Measurements from ENCODE around the gene PALM2AKAP2. TPM values are rescaled to one million over a fixed set of nuclear protein-coding genes. Genes with fewer than 3 reads are reported as not detected.

PALM2AKAP2 gene
- total RNA-seq, 1 donor from 2014 or later: 10.1 TPM

DNA sequence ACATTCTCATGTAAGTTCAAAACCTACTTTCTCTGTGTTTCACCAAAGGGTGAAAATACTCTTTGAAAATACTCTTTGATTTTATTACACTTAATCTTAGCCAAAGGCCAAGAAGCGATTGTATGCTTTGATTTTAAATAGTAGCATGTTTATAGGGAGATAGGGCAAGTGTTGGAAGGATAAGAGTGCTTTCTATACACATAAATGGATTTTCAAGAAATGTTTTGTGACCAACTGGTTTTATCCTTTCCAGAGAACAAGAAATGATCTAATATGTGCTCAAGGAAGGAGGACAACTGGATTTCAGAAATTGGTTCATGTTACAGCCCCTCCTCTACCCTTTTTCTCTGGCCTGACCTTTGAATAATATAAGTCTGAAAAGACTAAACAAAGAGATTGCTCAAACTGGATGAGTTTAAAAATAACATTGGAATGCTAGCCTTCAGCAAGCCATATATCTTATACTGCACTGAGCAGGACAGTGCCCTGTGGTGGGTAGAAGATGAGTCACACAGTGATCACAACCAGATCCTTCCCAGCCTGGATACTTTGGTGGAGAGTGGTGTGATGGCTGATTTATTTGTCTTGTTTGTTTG lies 13.1 kb downstream of the PALM2AKAP2 start:
- H3K4me3 ChIP-seq (ENCODE audit: low read depth, low read length): no peak overlapping the region
- H3K27me3 ChIP-seq (ENCODE audit: control insufficient read depth, insufficient read depth, low read length): no peaks in the 10 kb centered on the region
- TF ChIP-seq, protein P1, sequence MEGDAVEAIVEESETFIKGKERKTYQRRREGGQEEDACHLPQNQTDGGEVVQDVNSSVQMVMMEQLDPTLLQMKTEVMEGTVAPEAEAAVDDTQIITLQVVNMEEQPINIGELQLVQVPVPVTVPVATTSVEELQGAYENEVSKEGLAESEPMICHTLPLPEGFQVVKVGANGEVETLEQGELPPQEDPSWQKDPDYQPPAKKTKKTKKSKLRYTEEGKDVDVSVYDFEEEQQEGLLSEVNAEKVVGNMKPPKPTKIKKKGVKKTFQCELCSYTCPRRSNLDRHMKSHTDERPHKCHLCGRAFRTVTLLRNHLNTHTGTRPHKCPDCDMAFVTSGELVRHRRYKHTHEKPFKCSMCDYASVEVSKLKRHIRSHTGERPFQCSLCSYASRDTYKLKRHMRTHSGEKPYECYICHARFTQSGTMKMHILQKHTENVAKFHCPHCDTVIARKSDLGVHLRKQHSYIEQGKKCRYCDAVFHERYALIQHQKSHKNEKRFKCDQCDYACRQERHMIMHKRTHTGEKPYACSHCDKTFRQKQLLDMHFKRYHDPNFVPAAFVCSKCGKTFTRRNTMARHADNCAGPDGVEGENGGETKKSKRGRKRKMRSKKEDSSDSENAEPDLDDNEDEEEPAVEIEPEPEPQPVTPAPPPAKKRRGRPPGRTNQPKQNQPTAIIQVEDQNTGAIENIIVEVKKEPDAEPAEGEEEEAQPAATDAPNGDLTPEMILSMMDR (IDR thresholded peaks at IDR 0.05; ENCODE audit: insufficient read depth, low read length, poor library complexity, severe bottlenecking): no peak
- peak; percentile 79 for DNase-seq (ENCODE audit: low read depth)
- no peaks in the 10 kb centered on the region for H3K36me3 ChIP-seq (ENCODE audit: control insufficient read depth, insufficient read depth, low read length)

DNA sequence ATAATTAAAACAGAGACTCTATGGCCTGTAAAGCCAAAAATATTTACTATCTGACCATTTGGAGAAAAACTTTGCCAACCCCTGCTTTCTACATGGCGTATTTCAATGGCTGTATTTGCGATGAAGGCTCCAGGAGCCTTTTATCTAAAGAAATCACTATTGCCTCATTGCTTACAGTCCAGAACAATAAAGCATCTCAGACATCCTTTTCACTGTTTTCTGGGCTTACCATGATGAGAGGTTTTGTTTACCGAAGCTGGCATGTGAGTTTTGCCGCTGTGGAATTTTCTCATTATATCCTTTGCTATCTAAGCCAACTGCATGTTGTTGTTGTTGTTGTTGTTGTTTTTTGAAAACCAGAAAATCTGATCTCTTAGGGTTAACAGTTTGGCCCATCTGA lies 13.9 kb downstream of the PALM2AKAP2 start:
- TF ChIP-seq, protein P1 (IDR thresholded peaks at IDR 0.05; ENCODE audit: insufficient read depth, low read length, poor library complexity, severe bottlenecking): no peak
- Histone ChIP-seq H3K36me3 (ENCODE audit: control insufficient read depth, insufficient read depth, low read length) (no peaks in the 10 kb centered on the region), H3K4me3 (ENCODE audit: low read depth, low read length) (no peak overlapping the region), H3K27me3 (ENCODE audit: control insufficient read depth, insufficient read depth, low read length) (no peaks in the 10 kb centered on the region)
- DNase-seq (ENCODE audit: low read depth): no peak

DNA sequence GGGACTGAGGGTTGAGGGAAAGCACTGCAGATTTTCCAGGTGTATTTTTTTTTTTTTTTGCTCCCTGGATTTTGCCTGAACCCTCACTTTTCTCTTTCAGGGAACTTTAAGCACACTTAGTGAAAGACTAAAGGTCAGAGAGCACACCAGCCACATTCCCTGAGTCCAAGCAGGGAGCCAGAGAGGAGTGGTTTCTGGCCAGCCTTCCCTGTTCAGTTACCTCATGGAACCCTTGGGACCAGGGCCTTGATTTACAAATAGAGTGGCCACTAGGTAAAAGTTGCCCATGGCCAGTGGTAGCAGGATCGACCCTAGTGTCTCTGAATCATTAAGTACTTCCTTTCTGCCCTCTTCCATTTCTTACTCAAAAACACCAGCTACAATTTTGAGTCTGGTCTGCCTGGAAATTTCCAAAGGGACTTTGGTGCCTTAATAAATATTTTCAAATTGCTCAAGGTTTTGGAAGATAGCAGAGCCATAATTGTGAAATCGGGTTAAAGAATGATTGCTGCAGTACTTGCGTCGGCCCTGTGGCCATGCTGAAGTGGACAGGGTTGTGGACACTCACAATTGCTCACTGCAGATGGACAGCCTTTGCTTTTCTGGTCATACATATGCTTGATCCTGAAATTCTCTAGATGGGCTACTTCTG lies 14.5 kb downstream of the PALM2AKAP2 start:
- TF ChIP-seq, protein P1 (IDR thresholded peaks at IDR 0.05; ENCODE audit: insufficient read depth, low read length, poor library complexity, severe bottlenecking): no peak
- Histone ChIP-seq H3K27me3 (ENCODE audit: control insufficient read depth, insufficient read depth, low read length) (no peaks in the 10 kb centered on the region), H3K36me3 (ENCODE audit: control insufficient read depth, insufficient read depth, low read length) (no peaks in the 10 kb centered on the region), H3K4me3 (ENCODE audit: low read depth, low read length) (no peak overlapping the region)
- DNase-seq (ENCODE audit: low read depth): no peak

DNA sequence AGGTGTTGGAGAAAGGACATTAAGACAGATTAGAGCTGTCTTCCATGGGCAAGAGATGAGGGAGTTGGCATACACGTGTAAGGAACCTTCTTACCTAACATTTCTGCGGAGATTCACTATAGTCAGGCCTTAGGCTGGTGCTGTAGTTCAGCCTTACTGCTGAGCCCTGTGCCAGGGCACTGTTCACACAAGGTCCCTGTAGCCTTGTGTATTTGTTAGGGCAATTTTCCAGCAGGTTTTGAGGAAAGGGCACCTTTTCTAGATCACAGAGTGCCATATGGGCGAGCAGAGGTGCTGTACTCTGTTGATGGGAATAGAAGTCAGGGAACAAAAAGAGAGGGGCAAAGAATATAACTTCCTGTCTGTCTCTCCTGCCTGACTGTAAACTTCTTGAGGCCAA lies 15.6 kb downstream of the PALM2AKAP2 start:
- no peaks in the 10 kb centered on the region for H3K36me3 ChIP-seq (ENCODE audit: control insufficient read depth, insufficient read depth, low read length)
- H3K4me3 ChIP-seq (ENCODE audit: low read depth, low read length): no peak overlapping the region
- TF ChIP-seq, protein P1 (IDR thresholded peaks at IDR 0.05; ENCODE audit: insufficient read depth, low read length, poor library complexity, severe bottlenecking): no peak
- no peaks in the 10 kb centered on the region for H3K27me3 ChIP-seq (ENCODE audit: control insufficient read depth, insufficient read depth, low read length)
- no peak for DNase-seq (ENCODE audit: low read depth)

DNA sequence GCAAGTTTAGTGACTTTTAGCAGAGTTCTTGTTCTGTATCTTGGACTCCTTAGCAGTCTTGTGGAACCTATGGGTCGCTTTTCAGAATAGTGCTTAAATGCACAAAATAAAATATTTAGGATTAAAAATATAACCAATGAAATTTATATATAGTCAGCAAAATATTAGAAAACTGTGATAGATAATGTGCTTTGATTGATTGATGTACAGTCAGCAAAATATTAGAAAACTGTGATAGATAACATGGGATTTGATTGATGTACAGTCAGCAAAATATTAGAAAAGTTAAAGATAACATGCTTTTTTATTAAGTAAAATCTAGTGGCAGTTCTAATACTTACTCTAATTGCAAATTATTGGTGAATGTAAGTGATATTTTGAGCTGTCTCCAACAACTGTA lies 16.1 kb downstream of the PALM2AKAP2 start:
- DNase-seq (ENCODE audit: low read depth): no peak
- TF ChIP-seq, protein P1 (IDR thresholded peaks at IDR 0.05; ENCODE audit: insufficient read depth, low read length, poor library complexity, severe bottlenecking): no peak

DNA sequence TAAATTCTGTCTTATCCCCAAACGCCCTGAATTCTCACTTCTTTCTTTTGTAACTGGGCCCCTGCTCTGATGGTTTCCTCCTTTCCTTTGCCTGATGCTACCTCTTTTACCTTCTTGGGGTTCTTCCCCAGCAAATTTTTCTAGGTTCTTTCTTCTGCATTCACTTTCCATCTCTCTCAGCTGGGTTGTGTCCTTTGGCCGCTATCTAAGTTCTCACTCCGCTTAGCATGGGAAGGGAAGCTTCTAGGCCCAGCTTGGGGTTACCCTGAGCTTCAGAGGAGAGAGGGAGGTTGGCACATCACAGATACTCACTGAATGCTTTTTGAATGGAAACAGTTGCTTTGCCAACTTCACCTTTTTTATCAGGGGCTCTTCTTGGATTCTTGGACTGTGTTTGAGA lies 17.0 kb downstream of the PALM2AKAP2 start:
- Histone ChIP-seq H3K27me3 (ENCODE audit: control insufficient read depth, insufficient read depth, low read length) (no peaks in the 10 kb centered on the region), H3K36me3 (ENCODE audit: control insufficient read depth, insufficient read depth, low read length) (no peaks in the 10 kb centered on the region), H3K4me3 (ENCODE audit: low read depth, low read length) (no peak overlapping the region)
- DNase-seq (ENCODE audit: low read depth): no peak
- TF ChIP-seq, protein P1 (IDR thresholded peaks at IDR 0.05; ENCODE audit: insufficient read depth, low read length, poor library complexity, severe bottlenecking): no peak

More for the DNA sequence above, 16.1 kb downstream of the PALM2AKAP2 start:
- Histone ChIP-seq H3K36me3 (ENCODE audit: control insufficient read depth, insufficient read depth, low read length) (no peaks in the 10 kb centered on the region), H3K4me3 (ENCODE audit: low read depth, low read length) (no peak overlapping the region), H3K27me3 (ENCODE audit: control insufficient read depth, insufficient read depth, low read length) (no peaks in the 10 kb centered on the region)
